SK-MEL-5 (cell line): Measurements from ENCODE around the gene NOL11. TPM values are rescaled to one million over a fixed set of nuclear protein-coding genes. Genes with fewer than 3 reads are reported as not detected.

Experiments
- DNase-seq: peaks from one replicate; pipeline ENCODE4 v3.0.0-alpha.2; 2016; ENCODE audit warnings: low read depth, low spot score
- in situ Hi-C: cut with HindIII; loops from 2 replicates; pipeline ENCODE4 v1.10.0; 2016; ENCODE audit warnings: low sequenced_read_pairs, high pct_unique_total_duplicates, low pct_unique_long_range_greater_than_20kb
- small RNA-seq, 2 experiments: library from RNA; depleted of rRNA; stranded (forward); fragments of <200 nt; gene quantifications; one replicate each; pipeline ENCODE3, GENCODE V24; 2014
- total RNA-seq: library from RNA; depleted of rRNA; stranded (reverse); fragments of >200 nt; shearing (Covaris generic); gene quantifications from 2 replicates; pipeline ENCODE4 v1.2.3, GENCODE V29; 2014; rRNA removed

Gene NOL11
- total RNA-seq, 1 experiment from 2014 or later = 145 TPM

- in situ Hi-C loops = no loop called here
- no peak for DNase-seq
Measured at GRCh38 chr17:67784364-67785121, 66.8 kb downstream of the NOL11 start.

- in situ Hi-C loops = no loop called here
- no peak for DNase-seq
Measured at GRCh38 chr17:67785122-67785477, 67.4 kb downstream of the NOL11 start.

- in situ Hi-C loops = no loop called here
- no peak for DNase-seq
Measured at GRCh38 chr17:67785504-67785903, 67.8 kb downstream of the NOL11 start.

Small RNAs within 50 kb of the gene (small RNA-seq; reads per million reads assigned to genes)
- 3.6 to 7.0 reads per million in 2 experiments for gene SNORA38B

Other genes starting within 250 kb of the NOL11 start
- gene BPTF, start 107.6 kb downstream of the NOL11 start, total RNA-seq = 60.4 and 64.2 TPM in 2 replicates